ENCODE results near the gene TMEM184B. TPM values are rescaled to one million over a fixed set of nuclear protein-coding genes. Genes with fewer than 3 reads are reported as not detected.

Gene TMEM184B
- polyA plus RNA-seq (2013, experiment 1 of 2) = 50.9 TPM
- 51.3 TPM for polyA plus RNA-seq (2013, experiment 2 of 2)

DNA sequence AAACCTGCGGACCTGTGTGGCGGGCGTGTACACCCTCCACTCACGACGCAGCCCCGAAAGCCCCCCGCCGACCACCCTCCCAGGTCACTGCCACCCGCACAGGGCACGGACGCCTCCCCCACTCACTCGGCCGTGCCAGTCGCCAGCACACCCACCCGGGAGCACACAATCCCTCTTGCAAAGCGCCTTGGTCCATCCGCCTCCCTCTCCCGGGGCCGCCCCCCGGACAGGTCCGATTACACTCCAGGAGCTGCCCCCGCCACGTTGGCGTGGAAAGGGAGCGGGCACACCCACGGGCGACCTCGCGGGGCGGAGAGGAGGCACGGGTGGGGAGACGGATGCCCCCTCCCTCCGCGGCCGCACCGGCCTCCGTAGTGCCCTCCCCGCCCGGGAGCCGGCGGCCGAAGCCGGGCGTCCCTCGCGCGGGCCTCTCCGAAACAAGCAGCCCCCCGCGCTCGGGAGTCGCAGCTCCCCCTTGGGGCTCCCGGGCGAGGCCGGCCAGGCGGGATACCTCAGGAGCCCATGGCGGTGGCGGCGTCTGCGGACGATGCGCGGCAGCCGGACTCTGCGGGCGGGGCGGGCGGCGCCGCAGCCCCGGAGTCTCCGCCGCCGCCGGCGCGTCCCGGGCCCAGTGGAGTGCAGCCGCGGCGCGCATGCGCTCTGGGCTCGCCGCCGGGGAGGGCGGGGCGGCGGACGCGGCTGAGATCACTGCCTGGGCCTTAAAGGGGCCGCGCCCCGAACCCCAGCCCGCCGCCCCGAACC lies at the start of gene TMEM184B:
Gene TMEM184B, minus strand, starts transcription at position 638 of the 762 bp plus-strand sequence. CDS start 25,049 bp downstream, outside the sequence.
- no CpG with 5 or more reads among the region's 97 CpGs for WGBS, 2 donors (ENCODE audit: extremely low coverage in 2 of 2, insufficient read length in 2 of 2, insufficient replicate concordance in 1 of 2)
- peaks cover 25% of the 10 kb centered on the region for H3K79me1 ChIP-seq (ENCODE audit: low read depth, low read length)
- peak within 1 kb of the TSS; percentile 95 for H3K9ac ChIP-seq (ENCODE audit: low read depth, low read length, poor library complexity)
- H3K18ac ChIP-seq (ENCODE audit: low read length) = peak within 1 kb of the TSS; percentile 97
- H2BK12ac ChIP-seq (ENCODE audit: low read length) = no peak within 1 kb of the TSS
- H3K27me3 ChIP-seq (ENCODE audit: control insufficient read depth in 3 of 3, insufficient read depth in 3 of 3, low read depth in 1 of 3, low read length in 3 of 3) = no peaks in the 10 kb centered on the region
- peak within 1 kb of the TSS; percentile 80 for H3K23ac ChIP-seq (ENCODE audit: low read depth, low read length, poor library complexity)
- H2AFZ ChIP-seq (ENCODE audit: low read length) = peak within 1 kb of the TSS; percentile 87
- peak within 1 kb of the TSS; percentile 90 for H2BK5ac ChIP-seq (ENCODE audit: low read length)
- no peak within 1 kb of the TSS for H4K91ac ChIP-seq (ENCODE audit: low read depth, low read length, poor library complexity)
- peak within 1 kb of the TSS; percentile 93 for H2AK5ac ChIP-seq (ENCODE audit: low read depth, low read length)
- peak within 1 kb of the TSS; percentile 87 for H3K4me2 ChIP-seq (ENCODE audit: insufficient read depth, low read length, poor library complexity, severe bottlenecking)
- peaks cover 3 to 5% of the 10 kb centered on the region in 2 donors for H3K36me3 ChIP-seq (replicated peaks in 1 of 2; ENCODE audit: control insufficient read depth in 2 of 2, insufficient read depth in 2 of 2, low read length in 2 of 2)
- no peaks in the 10 kb centered on the region for H3K9me3 ChIP-seq (replicated peaks in 1 of 2; ENCODE audit: control insufficient read depth in 2 of 2, insufficient read depth in 1 of 2, low read depth in 1 of 2, low read length in 2 of 2)
- no peak within 1 kb of the TSS for H4K8ac ChIP-seq (ENCODE audit: low read depth, low read length)
- peak within 1 kb of the TSS; percentile 33 for H3K27ac ChIP-seq (replicated peaks; ENCODE audit: low read length)
- H3K4ac ChIP-seq (ENCODE audit: low read length) = no peak within 1 kb of the TSS
- peak within 1 kb of the TSS; percentile 12 for H2BK15ac ChIP-seq (ENCODE audit: low read length)
- peak within 1 kb of the TSS; percentile 78 to 98 for H3K4me3 ChIP-seq (ENCODE audit: low read length in 2 of 2)
- H3K14ac ChIP-seq (ENCODE audit: low read length) = peak within 1 kb of the TSS; percentile 95
- H3K4me1 ChIP-seq (ENCODE audit: control insufficient read depth in 2 of 2, insufficient read depth in 1 of 2, low read depth in 1 of 2, low read length in 2 of 2) = peaks cover 15% of the 10 kb centered on the region in 2 donors
- H2BK120ac ChIP-seq (ENCODE audit: low read depth, low read length) = peak within 1 kb of the TSS; percentile 87
- peak; percentile 82 for DNase-seq (ENCODE audit: low spot score)

DNA sequence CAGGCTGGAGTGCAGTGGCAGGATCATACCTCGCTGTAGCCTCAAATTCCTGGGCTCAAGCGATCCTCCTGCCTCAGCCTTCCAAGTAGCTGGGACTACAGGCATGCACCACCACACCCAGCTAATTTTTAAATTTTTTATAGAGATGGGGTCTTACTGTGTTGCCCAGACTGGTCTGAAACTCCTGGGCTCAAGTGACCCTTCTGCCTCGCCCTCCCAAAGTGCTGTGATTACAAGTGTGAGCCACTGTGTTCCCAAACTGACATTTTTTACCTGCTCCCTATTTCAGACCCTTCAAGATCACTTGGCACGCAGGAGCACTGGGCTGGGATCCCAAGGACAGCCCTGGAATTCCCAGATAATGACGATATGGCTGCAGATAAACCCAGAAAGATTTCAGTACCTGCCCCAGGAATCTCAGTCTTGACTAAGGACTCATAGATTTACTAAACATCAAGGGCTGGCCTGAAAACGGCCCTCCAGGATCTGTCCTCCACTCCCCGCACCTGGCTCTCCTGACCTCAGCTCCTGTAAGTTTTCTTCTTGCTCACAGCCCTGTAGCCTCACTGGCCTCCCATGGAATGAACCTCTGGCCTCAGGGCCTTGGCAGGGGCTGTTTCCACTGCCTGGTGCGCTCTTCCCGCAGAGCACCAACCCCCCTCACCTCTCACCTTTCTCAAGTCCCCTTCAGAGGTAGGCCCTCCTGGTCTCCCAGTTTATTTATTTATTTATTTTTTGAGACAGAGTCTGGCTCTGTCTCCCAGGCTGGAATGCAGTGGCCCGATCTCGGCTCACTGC lies 48.0 kb upstream of the TMEM184B start:
- Histone ChIP-seq H3K14ac (ENCODE audit: low read length) (no peak overlapping the region), H3K36me3 (replicated peaks in 1 of 2; ENCODE audit: control insufficient read depth in 2 of 2, insufficient read depth in 2 of 2, low read length in 2 of 2) (no peaks in the 10 kb centered on the region), H3K27me3 (ENCODE audit: control insufficient read depth in 3 of 3, insufficient read depth in 3 of 3, low read depth in 1 of 3, low read length in 3 of 3) (no peaks in the 10 kb centered on the region), H4K8ac (ENCODE audit: low read depth, low read length) (no peak overlapping the region), H3K79me1 (ENCODE audit: low read depth, low read length) (no peaks in the 10 kb centered on the region), H3K9me3 (replicated peaks in 1 of 2; ENCODE audit: control insufficient read depth in 2 of 2, insufficient read depth in 1 of 2, low read depth in 1 of 2, low read length in 2 of 2) (no peaks in the 10 kb centered on the region), H2AFZ (ENCODE audit: low read length) (no peak overlapping the region), H3K4me3 (ENCODE audit: low read length in 2 of 2) (no peak overlapping the region), H3K4me1 (ENCODE audit: control insufficient read depth in 2 of 2, insufficient read depth in 1 of 2, low read depth in 1 of 2, low read length in 2 of 2) (peaks cover 10 to 11% of the 10 kb centered on the region in 2 donors), H2BK15ac (ENCODE audit: low read length) (no peak overlapping the region), H3K4ac (ENCODE audit: low read length) (no peak overlapping the region), H3K23ac (ENCODE audit: low read depth, low read length, poor library complexity) (no peak overlapping the region), H4K91ac (ENCODE audit: low read depth, low read length, poor library complexity) (no peak overlapping the region), H3K4me2 (ENCODE audit: insufficient read depth, low read length, poor library complexity, severe bottlenecking) (no peak overlapping the region), H3K9ac (ENCODE audit: low read depth, low read length, poor library complexity) (no peak overlapping the region), H2BK120ac (ENCODE audit: low read depth, low read length) (no peak overlapping the region), H2AK5ac (ENCODE audit: low read depth, low read length) (no peak overlapping the region), H3K18ac (ENCODE audit: low read length) (no peak overlapping the region), H2BK5ac (ENCODE audit: low read length) (no peak overlapping the region), H2BK12ac (ENCODE audit: low read length) (no peak overlapping the region), H3K27ac (replicated peaks; ENCODE audit: low read length) (no peak overlapping the region)
- no CpG with 5 or more reads among the region's 11 CpGs for WGBS, 2 donors (ENCODE audit: extremely low coverage in 2 of 2, insufficient read length in 2 of 2, insufficient replicate concordance in 1 of 2)
- DNase-seq (ENCODE audit: low spot score) = no peak

DNA sequence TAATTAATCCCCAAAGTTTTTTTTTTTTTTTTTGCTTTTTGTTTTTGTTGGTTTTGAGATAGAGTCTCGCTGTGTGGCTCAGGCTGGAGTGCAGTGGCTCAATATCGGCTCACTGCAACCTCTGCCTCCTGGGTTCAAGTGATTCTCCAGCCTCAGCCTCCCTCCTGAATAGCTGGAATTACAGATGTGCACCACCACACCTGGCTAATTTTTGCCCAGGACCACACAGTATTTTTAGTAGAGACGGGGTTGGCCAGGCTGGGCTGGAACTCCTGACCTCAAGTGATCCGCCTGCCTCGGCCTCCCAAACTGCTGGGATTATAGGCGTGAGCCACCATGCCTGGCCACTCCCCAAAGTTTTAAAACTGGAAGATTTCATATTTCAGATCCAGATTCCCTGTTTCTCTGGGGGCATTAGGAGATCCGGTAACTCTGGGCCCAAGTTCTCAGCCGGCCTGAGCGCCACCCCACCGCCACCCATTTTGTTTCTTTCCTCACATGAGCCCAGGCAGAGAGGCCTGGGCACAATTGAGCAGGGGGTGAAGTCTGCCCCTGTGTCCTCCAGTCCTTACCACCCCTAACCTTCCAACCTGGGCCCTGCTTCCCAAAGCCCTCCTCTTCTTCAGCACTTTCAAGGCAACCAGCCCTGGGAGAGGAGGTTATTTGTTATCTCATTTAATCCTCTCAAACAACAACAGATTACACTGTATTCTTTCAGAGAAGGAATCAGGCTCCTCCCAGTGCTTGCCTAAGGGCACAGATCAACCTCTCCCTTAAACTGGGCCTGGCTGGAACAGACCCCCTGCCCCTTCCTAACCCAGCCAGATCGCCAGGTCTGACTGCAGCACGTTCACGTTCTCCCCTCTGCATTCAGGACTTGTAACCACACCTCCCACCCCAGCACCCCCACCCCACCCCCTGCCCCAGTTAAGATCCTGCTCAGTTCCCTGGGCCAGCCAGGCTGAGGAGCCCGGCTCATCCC lies 46.3 kb upstream of the TMEM184B start:
- H3K18ac ChIP-seq (ENCODE audit: low read length) = peak overlapping the region; percentile 7
- no CpG with 5 or more reads among the region's 14 CpGs for WGBS, 2 donors (ENCODE audit: extremely low coverage in 2 of 2, insufficient read length in 2 of 2, insufficient replicate concordance in 1 of 2)
- H2AFZ ChIP-seq (ENCODE audit: low read length) = peak overlapping the region; percentile 96
- H2BK12ac ChIP-seq (ENCODE audit: low read length) = no peak overlapping the region
- H2AK5ac ChIP-seq (ENCODE audit: low read depth, low read length) = peak overlapping the region; percentile 68
- no peaks in the 10 kb centered on the region for H3K9me3 ChIP-seq (replicated peaks in 1 of 2; ENCODE audit: control insufficient read depth in 2 of 2, insufficient read depth in 1 of 2, low read depth in 1 of 2, low read length in 2 of 2)
- no peak overlapping the region for H3K14ac ChIP-seq (ENCODE audit: low read length)
- H3K36me3 ChIP-seq (replicated peaks in 1 of 2; ENCODE audit: control insufficient read depth in 2 of 2, insufficient read depth in 2 of 2, low read length in 2 of 2) = peaks cover 1 to 11% of the 10 kb centered on the region in 2 donors
- H4K8ac ChIP-seq (ENCODE audit: low read depth, low read length) = no peak overlapping the region
- no peak overlapping the region for H3K4me3 ChIP-seq (ENCODE audit: low read length in 2 of 2)
- no peak overlapping the region for H3K4me2 ChIP-seq (ENCODE audit: insufficient read depth, low read length, poor library complexity, severe bottlenecking)
- no peak overlapping the region for H4K91ac ChIP-seq (ENCODE audit: low read depth, low read length, poor library complexity)
- no peaks in the 10 kb centered on the region for H3K27me3 ChIP-seq (ENCODE audit: control insufficient read depth in 3 of 3, insufficient read depth in 3 of 3, low read depth in 1 of 3, low read length in 3 of 3)
- H3K4me1 ChIP-seq (ENCODE audit: control insufficient read depth in 2 of 2, insufficient read depth in 1 of 2, low read depth in 1 of 2, low read length in 2 of 2) = peaks cover 27% of the 10 kb centered on the region in 2 donors
- H3K9ac ChIP-seq (ENCODE audit: low read depth, low read length, poor library complexity) = peak overlapping the region; percentile 50
- H3K79me1 ChIP-seq (ENCODE audit: low read depth, low read length) = peaks cover 13% of the 10 kb centered on the region
- no peak overlapping the region for H2BK15ac ChIP-seq (ENCODE audit: low read length)
- H2BK120ac ChIP-seq (ENCODE audit: low read depth, low read length) = no peak overlapping the region
- no peak overlapping the region for H3K23ac ChIP-seq (ENCODE audit: low read depth, low read length, poor library complexity)
- no peak overlapping the region for H3K4ac ChIP-seq (ENCODE audit: low read length)
- H2BK5ac ChIP-seq (ENCODE audit: low read length) = no peak overlapping the region
- no peak for DNase-seq (ENCODE audit: low spot score)
- no peak overlapping the region for H3K27ac ChIP-seq (replicated peaks; ENCODE audit: low read length)
